ENCODE results near the gene TXNIP.

Gene TXNIP

DNA sequence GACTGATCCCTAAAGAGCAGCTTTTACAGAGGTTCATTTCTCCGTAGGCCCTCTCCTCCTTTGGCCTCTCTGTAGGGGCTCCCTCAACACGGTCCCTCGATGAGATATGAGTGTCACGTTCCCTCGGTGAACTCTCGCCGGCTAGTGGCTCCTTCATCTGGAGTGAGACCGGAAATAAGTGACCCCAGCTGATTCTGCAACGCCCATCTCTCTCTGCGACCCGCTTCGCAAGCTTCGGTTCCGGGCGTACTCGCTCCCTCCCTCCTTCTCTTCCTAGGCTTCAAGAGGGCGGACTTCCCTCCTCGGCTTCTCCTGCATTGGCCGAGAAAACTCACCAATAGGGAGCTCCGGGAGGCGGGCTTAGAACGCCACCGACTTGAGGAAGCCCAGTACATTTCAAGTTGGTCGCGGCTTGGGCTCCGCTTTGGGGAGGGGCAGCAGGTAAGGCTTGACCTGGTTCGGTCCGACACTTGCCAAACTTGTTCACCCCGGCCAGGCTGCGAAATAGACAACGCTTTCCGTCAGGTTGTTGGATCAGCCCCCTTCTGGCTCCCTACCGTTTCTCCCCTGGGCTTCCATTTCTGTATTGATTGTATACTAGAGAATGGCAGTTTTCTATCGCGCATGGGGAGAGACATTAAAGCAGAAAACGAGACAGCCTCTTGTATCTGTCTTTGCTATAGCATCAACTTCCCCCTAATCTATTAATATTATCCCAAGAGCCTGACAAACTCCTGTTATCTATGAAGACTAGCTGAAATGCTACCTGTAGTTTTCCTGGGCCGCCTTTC is 31.9 kb downstream of the TXNIP start, which contains the start of the genes ANKRD34A and POLR3GL:
ANKRD34A (minus strand) TSS at position 248 of the 791 bp plus-strand sequence. CDS start 2,816 bp downstream, outside the sequence.
POLR3GL (plus strand) TSS at position 363 of the 791 bp plus-strand sequence. CDS start 10,176 bp downstream, outside the sequence.
- peak; percentile 79 to 80 for DNase-seq (ENCODE audit: low read depth in 1 of 2, low spot score in 1 of 2)

- DNase-seq (ENCODE audit: low read depth in 1 of 2, low spot score in 1 of 2): no peak
Measured at GRCh38 chr1:145963265-145964019, 32.9 kb downstream of the TXNIP start.

GRCh38 chr1:145962157-145963102 is 33.9 kb downstream of the TXNIP start:
- no peak for DNase-seq (ENCODE audit: low read depth in 1 of 2, low spot score in 1 of 2)

DNA sequence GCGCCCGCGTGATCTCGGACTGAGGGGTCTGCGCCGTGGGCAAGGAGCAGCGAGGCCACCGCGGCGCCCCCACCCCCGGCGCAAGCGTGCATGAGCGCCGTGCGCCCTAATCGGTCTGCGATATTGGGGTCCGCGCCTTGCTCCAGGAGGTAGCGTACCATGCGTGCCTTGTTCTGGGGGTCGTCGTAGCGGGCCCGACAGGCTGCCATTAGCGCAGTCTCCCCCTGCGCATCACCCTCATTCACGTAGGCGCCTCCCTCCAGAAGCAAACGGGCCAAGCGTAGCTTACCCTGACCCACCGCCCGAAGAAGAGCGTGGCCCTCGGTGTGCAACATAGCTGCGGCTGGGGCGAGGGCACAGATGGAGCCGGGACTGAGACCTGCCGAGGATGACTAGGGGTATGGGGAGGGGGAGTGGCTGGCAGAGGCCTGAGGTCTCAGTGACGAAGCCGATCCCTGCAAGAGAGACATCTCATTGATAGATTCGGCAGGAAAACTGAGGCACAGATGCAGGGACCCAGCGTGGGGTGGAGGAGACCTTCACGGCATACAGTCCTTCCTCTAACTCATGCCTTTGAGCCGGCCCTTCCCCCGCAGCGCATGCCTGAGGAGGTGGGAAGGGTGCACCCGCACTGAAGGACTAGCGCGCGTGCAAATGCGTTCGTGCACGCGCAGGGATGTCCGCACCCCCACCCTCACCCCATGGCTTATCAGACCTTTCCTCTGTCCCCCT is 34.8 kb downstream of the TXNIP start:
- DNase-seq (ENCODE audit: low read depth in 1 of 2, low spot score in 1 of 2): peak in 1 of 2 donors; percentile 42

DNA sequence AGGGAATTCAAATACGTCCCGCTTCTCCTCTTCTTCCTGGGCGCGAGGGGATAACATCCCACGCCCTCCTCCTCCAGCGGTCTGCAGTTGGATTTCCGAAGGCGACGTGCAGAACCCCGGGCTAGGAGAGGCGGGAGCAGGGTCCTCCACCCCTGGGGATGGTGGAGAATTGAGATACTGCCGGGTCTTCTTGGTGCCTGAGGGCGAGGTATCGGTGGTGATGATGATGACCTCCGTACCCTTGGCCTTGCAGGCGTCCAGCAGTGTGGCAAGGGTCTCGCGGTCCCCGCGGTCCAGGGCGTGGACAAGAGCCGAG is 35.3 kb downstream of the TXNIP start:
- DNase-seq (ENCODE audit: low read depth in 1 of 2, low spot score in 1 of 2): no peak

DNA sequence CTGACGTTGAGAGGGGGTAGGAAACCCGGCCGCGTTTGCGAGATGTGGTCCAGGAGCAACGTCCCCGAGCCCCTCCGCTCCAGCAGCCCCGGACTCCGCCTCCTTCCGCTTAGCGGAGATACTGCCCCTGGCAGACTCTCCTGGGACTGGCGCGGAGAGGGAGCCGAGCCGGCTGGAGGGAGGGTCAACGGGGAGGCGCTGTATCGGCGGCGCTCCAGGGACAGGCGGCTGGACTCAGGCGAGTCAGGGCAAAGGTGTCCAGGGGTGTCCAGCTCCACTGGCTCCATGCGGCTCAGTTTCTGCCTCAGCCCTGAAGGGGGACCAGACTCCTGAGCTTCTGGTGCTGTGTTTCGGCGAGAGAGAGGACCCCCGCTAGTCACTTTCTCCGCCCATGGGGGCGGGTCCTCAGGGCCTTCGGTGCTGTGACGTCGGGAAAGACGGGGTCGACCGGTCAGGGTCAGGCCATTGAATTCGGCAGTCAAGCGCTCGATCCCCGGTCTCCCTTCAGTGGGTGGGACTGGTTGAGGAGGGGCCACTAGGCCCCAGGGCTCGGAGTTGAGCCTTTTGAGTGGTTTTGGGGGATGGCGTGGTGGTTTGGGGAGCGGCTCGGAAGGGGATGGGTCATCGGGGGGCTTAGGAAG is 35.8 kb downstream of the TXNIP start:
- DNase-seq (ENCODE audit: low read depth in 1 of 2, low spot score in 1 of 2): no peak

- no peak for DNase-seq (ENCODE audit: low read depth in 1 of 2, low spot score in 1 of 2)
Measured at GRCh38 chr1:145959957-145960467, 36.4 kb downstream of the TXNIP start.

GRCh38 chr1:145959333-145959732 is 37.0 kb downstream of the TXNIP start:
- no peak for DNase-seq (ENCODE audit: low read depth in 1 of 2, low spot score in 1 of 2)

- DNase-seq (ENCODE audit: low read depth in 1 of 2, low spot score in 1 of 2): no peak
Measured at GRCh38 chr1:145958734-145959133, 37.6 kb downstream of the TXNIP start.

GRCh38 chr1:145957443-145958319 is 38.7 kb downstream of the TXNIP start, which contains the start of gene LIX1L:
TSS of gene LIX1L (minus strand) at chr1:145958017. CDS start at chr1:145957927, 90 bp downstream.
- peak; percentile 86 to 89 for DNase-seq (ENCODE audit: low read depth in 1 of 2, low spot score in 1 of 2)

GRCh38 chr1:145956781-145957442 is 39.5 kb downstream of the TXNIP start:
- DNase-seq (ENCODE audit: low read depth in 1 of 2, low spot score in 1 of 2): no peak

DNA sequence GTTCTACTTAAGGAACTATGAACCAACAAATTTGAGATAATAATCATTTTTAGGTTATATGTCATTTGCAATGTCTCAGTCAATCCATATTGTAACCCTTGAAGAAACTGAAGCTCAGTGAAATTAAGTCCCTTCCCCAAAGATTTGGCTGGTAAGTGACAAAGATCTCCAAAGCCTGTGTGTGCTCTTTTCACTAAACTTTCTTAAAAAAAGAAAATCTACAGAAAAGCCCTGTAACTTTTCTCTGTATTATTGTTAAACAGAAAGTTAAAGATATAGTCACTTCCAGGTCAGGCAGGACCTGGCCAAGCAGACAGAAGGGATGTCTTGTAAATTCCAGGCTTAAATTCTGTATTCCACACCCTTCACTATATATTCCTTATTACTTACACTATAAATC is 40.0 kb downstream of the TXNIP start:
- DNase-seq (ENCODE audit: low read depth in 1 of 2, low spot score in 1 of 2): no peak

GRCh38 chr1:145955436-145955835 is 40.9 kb downstream of the TXNIP start:
- DNase-seq (ENCODE audit: low read depth in 1 of 2, low spot score in 1 of 2): no peak

DNA sequence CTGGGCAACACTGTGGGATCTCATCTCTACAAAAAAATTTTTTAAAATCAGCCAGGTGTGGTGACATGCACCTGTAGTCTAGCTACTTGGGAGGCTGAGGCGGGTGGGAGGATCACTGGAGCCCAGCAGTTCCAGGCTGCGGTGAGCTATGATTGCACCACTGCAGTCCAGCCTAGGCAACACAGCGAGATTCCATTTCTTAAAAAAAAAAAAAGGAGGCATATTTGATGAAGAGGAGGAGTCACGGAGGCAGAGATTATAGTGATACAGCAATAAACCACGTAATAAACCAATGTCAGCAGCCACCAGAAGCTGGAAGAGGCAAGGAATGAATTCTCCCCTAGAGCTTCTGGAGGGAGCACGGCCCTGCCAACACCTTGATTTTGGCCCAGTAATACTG is 42.5 kb downstream of the TXNIP start:
- DNase-seq (ENCODE audit: low read depth in 1 of 2, low spot score in 1 of 2): no peak

- no peak for DNase-seq (ENCODE audit: low read depth in 1 of 2, low spot score in 1 of 2)
Measured at GRCh38 chr1:145952903-145953302, 43.5 kb downstream of the TXNIP start.

GRCh38 chr1:145951526-145951925 is 44.9 kb downstream of the TXNIP start:
- DNase-seq (ENCODE audit: low read depth in 1 of 2, low spot score in 1 of 2): no peak

GRCh38 chr1:145949219-145949618 is 47.2 kb downstream of the TXNIP start:
- DNase-seq (ENCODE audit: low read depth in 1 of 2, low spot score in 1 of 2): no peak

- no peak for DNase-seq (ENCODE audit: low read depth in 1 of 2, low spot score in 1 of 2)
Measured at GRCh38 chr1:145947551-145947950, 48.8 kb downstream of the TXNIP start.

Data from stimulated activated CD4-positive, alpha-beta T cell treated with anti-CD3 and anti-CD28 coated beads, Interleukin-15, amount 100 ng/mL, for 1 hour (primary cell).